Measurements from ENCODE around the gene GATC. TPM values are rescaled to one million over a fixed set of nuclear protein-coding genes. Genes with fewer than 3 reads are reported as not detected.

Gene GATC
- total RNA-seq, 1 donor from 2014 or later, result 25.3 TPM

- TF ChIP-seq CTCF (conservative IDR thresholded peaks at IDR 0.05; ENCODE audit: low read depth, low read length), result no peak
- H3K4me3 ChIP-seq (ENCODE audit: low read depth, low read length), result no peak overlapping the region
- DNase-seq (ENCODE audit: low read depth), result no peak
Observed at GRCh38 chr12:120465756-120466155, 19.5 kb downstream of the GATC start.

- TF ChIP-seq CTCF (conservative IDR thresholded peaks at IDR 0.05; ENCODE audit: low read depth, low read length), result peak; percentile 68
- no peak for DNase-seq (ENCODE audit: low read depth)
Observed at GRCh38 chr12:120466560-120467315, 20.5 kb downstream of the GATC start.

GRCh38 chr12:120467439-120467838, 21.2 kb downstream of the GATC start:
- no peak for DNase-seq (ENCODE audit: low read depth)
- H3K4me3 ChIP-seq (ENCODE audit: low read depth, low read length), result no peak overlapping the region
- no peak for TF ChIP-seq CTCF (conservative IDR thresholded peaks at IDR 0.05; ENCODE audit: low read depth, low read length)

More at GRCh38 chr12:120466560-120467315, 20.5 kb downstream of the GATC start:
- H3K4me3 ChIP-seq (ENCODE audit: low read depth, low read length), result no peak overlapping the region

GRCh38 chr12:120468325-120468820, 22.1 kb downstream of the GATC start:
- peak; percentile 41 for DNase-seq (ENCODE audit: low read depth)
- H3K4me3 ChIP-seq (ENCODE audit: low read depth, low read length), result peak overlapping the region; percentile 77
- TF ChIP-seq CTCF (conservative IDR thresholded peaks at IDR 0.05; ENCODE audit: low read depth, low read length), result no peak

- TF ChIP-seq CTCF (conservative IDR thresholded peaks at IDR 0.05; ENCODE audit: low read depth, low read length), result no peak
- no peak for DNase-seq (ENCODE audit: low read depth)
- peak overlapping the region; percentile 77 for H3K4me3 ChIP-seq (ENCODE audit: low read depth, low read length)
Observed at GRCh38 chr12:120468821-120469449, 22.7 kb downstream of the GATC start.

- TF ChIP-seq CTCF (conservative IDR thresholded peaks at IDR 0.05; ENCODE audit: low read depth, low read length), result peak; percentile 81
- DNase-seq (ENCODE audit: low read depth), result peak; percentile 56
- H3K4me3 ChIP-seq (ENCODE audit: low read depth, low read length), result peak within 1 kb of the TSS; percentile 77
Observed at GRCh38 chr12:120469450-120470149, 23.4 kb downstream of the GATC start, which contains the start of gene SRSF9. TSS of gene SRSF9 (minus strand) at chr12:120469748. CDS start at chr12:120469609, 139 bp downstream.

Measured in epithelial cell of proximal tubule (primary cell).